Breast epithelium (tissue), 3 donors: ENCODE data around the gene KRT85.

ENCODE experiments used
- CTCF ChIP-seq, 3 donors: fragments of 450-650 bp; IDR thresholded peaks; one replicate each; pipeline ENCODE4 v1.5.1; 2016 to 2017; ENCODE audit warnings: antibody characterized with exemption in 3 of 3, mild to moderate bottlenecking in 3 of 3, moderate library complexity in 3 of 3
- POLR2A ChIP-seq: fragments of 450-650 bp; IDR thresholded peaks from one replicate; pipeline ENCODE4 v1.6.1; 2016; ENCODE audit warnings: antibody characterized with exemption, mild to moderate bottlenecking, moderate library complexity
- POLR2AphosphoS5 ChIP-seq, 3 donors: sonication (generic); formaldehyde crosslinking; IDR thresholded peaks; one replicate each; pipeline ENCODE4 v1.6.1; 2017; ENCODE audit warnings: antibody characterized with exemption in 3 of 3

- TF ChIP-seq CTCF (IDR thresholded peaks at IDR 0.05), result no peak
- TF ChIP-seq POLR2AphosphoS5 (IDR thresholded peaks at IDR 0.05), result no peak
- no peak for TF ChIP-seq POLR2A
Measured at GRCh38 chr12:52399756-52400155, 32.5 kb upstream of the KRT85 start.
